Heart left ventricle (tissue), 16 donors: ENCODE results near the gene CEP164. TPM values are rescaled to one million over a fixed set of nuclear protein-coding genes. Genes with fewer than 3 reads are reported as not detected.

Experiments
- ATAC-seq, 4 donors: fragments of 200-7000 bp; cut with Tn5 transposase; one replicate each; pipeline ENCODE4 v1.9.1; 2020 to 2022; ENCODE audit warnings: moderate library complexity in 4 of 4, mild to moderate bottlenecking in 3 of 4, moderate number of reproducible peaks in 1 of 4
- DNase-seq, 5 donors: peaks; one replicate each; pipeline ENCODE4 v3.0.0-alpha.2; 2020
- H3K27ac ChIP-seq, 12 donors: fragments of 200-600 bp; sonication (generic) in 4 of 12; one replicate each; pipeline versions ENCODE4 v1.5.0 to v1.8.0; 2016 to 2022; ENCODE audit warnings: mild to moderate bottlenecking in 2 of 12
- H3K27me3 ChIP-seq, 9 donors: fragments of 200-600 bp; sonication (generic) in 2 of 9; one replicate each; pipeline versions ENCODE4 v1.5.1 to v1.8.0; 2016 to 2022; ENCODE audit warnings: mild to moderate bottlenecking in 3 of 9
- H3K36me3 ChIP-seq, 9 donors: fragments of 200-600 bp; sonication (generic) in 2 of 9; one replicate each; pipeline versions ENCODE4 v1.5.0 to v1.8.0; 2018 to 2022; ENCODE audit warnings: mild to moderate bottlenecking in 2 of 9
- H3K4me1 ChIP-seq, 12 donors: fragments of 200-600 bp; sonication (generic) in 4 of 12; one replicate each; pipeline versions ENCODE4 v1.5.0 to v1.8.0; 2016 to 2022; ENCODE audit warnings: mild to moderate bottlenecking in 3 of 12
- H3K4me3 ChIP-seq, 12 donors: fragments of 200-600 bp; sonication (generic) in 4 of 12; one replicate each; pipeline versions ENCODE4 v1.5.0 to v1.8.0; 2017 to 2022; ENCODE audit warnings: mild to moderate bottlenecking in 9 of 12, moderate library complexity in 4 of 12
- H3K9me3 ChIP-seq, 12 donors: fragments of 200-600 bp; sonication (generic) in 4 of 12; one replicate each; pipeline versions ENCODE4 v1.5.0 to v1.8.0; 2016 to 2022; ENCODE audit warnings: mild to moderate bottlenecking in 1 of 12
- POLR2A ChIP-seq, 2 donors: fragments of 450-650 bp; IDR thresholded peaks; one replicate each; pipeline ENCODE4 v1.6.1; 2017; ENCODE audit warnings: antibody characterized with exemption in 2 of 2, mild to moderate bottlenecking in 2 of 2, moderate library complexity in 2 of 2
- WGBS, 4 donors: extraction: QIAGEN DNeasy Blood & Tissue Kit in 2 of 4; methylation state at CpG; one replicate each; pipeline versions ENCODE4 v1.1.5 to v1.1.7; 2013 to 2018; 5-methylcytosine and 5-hydroxymethylcytosine counted together
- intact Hi-C, 10 donors: fragments of 100-400 bp; cut with DNase I; formaldehyde crosslinking; loops; one replicate each; pipeline versions ENCODE4 v1.11.1 to v1.14.2; 2022
- long read RNA-seq, 3 donors: library from polyadenylated mRNA; unstranded; transcript quantifications; one replicate each; pipeline ENCODE4 v2.0.0, GENCODE V29; 2020 to 2021
- polyA plus RNA-seq, 2 donors: library from polyadenylated mRNA; stranded (reverse); fragments of 200-250 nt; gene quantifications; one replicate each; pipeline ENCODE4 v1.2.3, GENCODE V29; 2013
- total RNA-seq, 9 donors: library from RNA; depleted of rRNA in 2 of 9; stranded (reverse); fragments of >200 nt in 2 of 9; fragmentation: NEBNext Ultra II Directional in 3 of 9; extraction: Animal tissue kit (Norgen Biotek cat#: 25700) in 3 of 9; gene quantifications; one replicate each; pipeline versions ENCODE4 v1.1.0 to v1.2.4, GENCODE V29; 2016 to 2023
- TF ChIP-seq, protein P1 (sequence below), 12 donors: fragments of 200-600 bp; sonication (generic) in 4 of 12; IDR thresholded peaks; one replicate each; pipeline versions ENCODE4 v1.5.0 to v1.8.0; 2018 to 2022; ENCODE audit warnings: antibody characterized with exemption in 12 of 12, mild to moderate bottlenecking in 5 of 12
- donor health status: ischemic (EF 13 %, LVEDD 7.1; RV severe dilation, severe dysfunction).
- donor health status: healthy with polysubstance abuse.
- donor health status: DM: no; HTN: yes; CAD: no.
- donor health status: DM: no; HTN: no; CAD: no.
- donor health status: ischemic (EF 25% LVEDD 6.9; RV normal size, moderate dysfunction).
- donor health status: ischemic (EF 25% LVEDD 5.7; RV mildly dilated, moderate dysfunction).
- donor health status: healthy.
- donor health status: DM: yes; HTN: yes; CAD: no.
- donor health status: ischemic (EF 35%, LVEDD 5.7; RV mildly dilated, moderate dysfunction).
- donor health status: nonischemic (EF 11% LVEDD 7.7; RV severe dilation, severe dysfunction).
- donor health status: DM: yes; HTN: yes; CAD: no.
- donor health status: PGD.
- donor health status: ischemic (EF 29% LVEDD 5.4; RV normal size, mild dysfunction).
- donor health status: nonischemic (EF 23%, LVEDD 6.1; RV moderate dilation, normal function).

CEP164 gene
- 10 to 100 TPM in 2 of 9 donors, 1 to 10 TPM in 7; 2.6 to 15.4 (median 7.3) TPM for total RNA-seq
- polyA plus RNA-seq: 1 to 10 TPM; 5.4 to 6.6 TPM
- long read RNA-seq, donor 1, partial matches to known transcripts: 1 of 4 reads
- long read RNA-seq, donor 1, other reads (novel, unspliced or antisense): 2 of 4 reads
- long read RNA-seq, donor 2, partial matches to known transcripts: 0 of 4 reads
- long read RNA-seq, donor 2, other reads (novel, unspliced or antisense): 3 of 4 reads
- long read RNA-seq, donor 3, partial matches to known transcripts: 0 of 5 reads
- long read RNA-seq, donor 3, other reads (novel, unspliced or antisense): 4 of 5 reads

DNA sequence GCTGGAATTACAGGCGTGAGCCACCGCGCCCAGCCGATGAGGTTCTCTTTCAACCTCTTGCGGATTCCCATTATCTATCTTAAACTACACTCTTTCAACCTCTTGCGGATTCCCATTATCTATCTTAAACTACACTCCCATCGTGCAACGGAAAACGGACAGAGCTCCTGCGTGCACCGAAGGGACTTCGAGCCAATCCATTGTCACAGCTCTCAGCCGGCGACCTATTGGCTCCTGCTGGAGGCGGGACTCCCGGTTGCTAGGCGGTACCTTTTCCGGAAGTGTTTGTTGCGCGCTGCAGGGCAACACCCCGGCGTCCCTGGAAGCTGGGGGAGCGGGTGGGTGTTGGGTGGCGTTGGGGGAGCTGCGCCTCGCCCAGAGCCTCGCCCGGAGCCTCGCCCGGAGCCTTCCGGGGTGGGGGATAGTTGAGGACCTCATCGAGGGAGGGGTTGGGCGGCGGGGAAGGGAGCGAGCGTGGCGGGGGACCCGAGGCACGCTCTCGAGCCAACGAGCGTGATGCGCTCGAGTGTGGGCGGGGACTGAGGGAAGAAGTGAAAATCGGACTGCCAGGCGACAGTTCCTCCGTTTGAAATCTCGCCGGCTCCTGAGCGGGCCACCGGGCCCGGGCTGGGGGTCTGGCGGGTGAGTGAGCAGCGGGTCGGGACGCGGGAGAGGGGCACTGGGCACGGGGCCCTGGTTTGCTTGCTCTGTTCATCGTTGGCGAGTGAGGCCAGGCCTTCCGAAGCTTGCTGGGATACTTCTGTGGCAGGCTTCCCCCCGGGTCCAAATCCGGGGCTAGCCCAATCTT, at the start of gene CEP164:
CEP164 (plus strand) TSS at position 288 of the 808 bp plus-strand sequence. CDS start 10,733 bp downstream, outside the sequence.
- Histone ChIP-seq H3K36me3 (no peaks in the 10 kb centered on the region), H3K9me3 (no peaks in the 10 kb centered on the region), H3K27ac (peak within 1 kb of the TSS; percentile 28 to 95 (median 90)), H3K4me3 (peak within 1 kb of the TSS; percentile 49 to 90 (median 71)), H3K4me1 (peaks cover 0 to 20% (median 9%) of the 10 kb centered on the region in 12 donors), H3K27me3 (no peaks in the 10 kb centered on the region)
- peak; percentile 96 to 98 (median 97) for DNase-seq
- WGBS, 4 donors: 0 to 1% (median 0%) methylated on average over 46 to 64 of the region's 64 CpGs
- peak; percentile 96 to 99 (median 97) for ATAC-seq
- TF ChIP-seq, protein P1, sequence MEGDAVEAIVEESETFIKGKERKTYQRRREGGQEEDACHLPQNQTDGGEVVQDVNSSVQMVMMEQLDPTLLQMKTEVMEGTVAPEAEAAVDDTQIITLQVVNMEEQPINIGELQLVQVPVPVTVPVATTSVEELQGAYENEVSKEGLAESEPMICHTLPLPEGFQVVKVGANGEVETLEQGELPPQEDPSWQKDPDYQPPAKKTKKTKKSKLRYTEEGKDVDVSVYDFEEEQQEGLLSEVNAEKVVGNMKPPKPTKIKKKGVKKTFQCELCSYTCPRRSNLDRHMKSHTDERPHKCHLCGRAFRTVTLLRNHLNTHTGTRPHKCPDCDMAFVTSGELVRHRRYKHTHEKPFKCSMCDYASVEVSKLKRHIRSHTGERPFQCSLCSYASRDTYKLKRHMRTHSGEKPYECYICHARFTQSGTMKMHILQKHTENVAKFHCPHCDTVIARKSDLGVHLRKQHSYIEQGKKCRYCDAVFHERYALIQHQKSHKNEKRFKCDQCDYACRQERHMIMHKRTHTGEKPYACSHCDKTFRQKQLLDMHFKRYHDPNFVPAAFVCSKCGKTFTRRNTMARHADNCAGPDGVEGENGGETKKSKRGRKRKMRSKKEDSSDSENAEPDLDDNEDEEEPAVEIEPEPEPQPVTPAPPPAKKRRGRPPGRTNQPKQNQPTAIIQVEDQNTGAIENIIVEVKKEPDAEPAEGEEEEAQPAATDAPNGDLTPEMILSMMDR (IDR thresholded peaks at IDR 0.05): no peak
- TF ChIP-seq POLR2A (IDR thresholded peaks at IDR 0.05): peak in 1 of 2 donors; percentile 68
- intact Hi-C loops: loop anchor here in 1 of 10 donors (2.0 kb wide), 1 partner anchor 95 kb away; the partner anchor contains the start of genes PCSK7 and RNF214

DNA sequence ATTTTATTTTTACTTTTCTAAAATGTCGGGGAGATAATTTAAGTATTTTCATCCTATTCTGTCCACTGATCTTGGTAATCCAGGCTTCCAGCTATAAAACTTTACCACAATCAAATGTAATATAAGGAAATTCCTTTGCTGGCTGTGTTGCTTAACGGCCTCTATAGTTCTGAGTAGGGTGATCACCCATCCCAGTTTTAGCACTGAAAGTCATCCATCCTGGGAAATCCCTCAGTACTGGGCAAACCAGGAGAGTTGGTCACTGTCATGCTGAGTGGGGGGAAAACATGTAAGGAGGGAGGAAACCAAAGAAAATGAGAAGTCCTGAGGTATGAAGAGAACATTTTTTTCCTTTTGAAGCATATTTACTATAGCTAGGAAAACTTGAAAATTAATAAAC, 49.3 kb upstream of the CEP164 start:
- peaks cover 0 to 6% (median 0%) of the 10 kb centered on the region in 12 donors for H3K4me1 ChIP-seq
- intact Hi-C loops: no loop called here
- no peak overlapping the region for H3K4me3 ChIP-seq
- no peak for DNase-seq
- 82 to 92% (median 87%) methylated on average over 2 of the region's 2 CpGs for WGBS, 4 donors
- H3K27ac ChIP-seq: no peak overlapping the region
- H3K9me3 ChIP-seq: peaks cover 0 to under 1% (median 0%) of the 10 kb centered on the region in 12 donors
- no peaks in the 10 kb centered on the region for H3K27me3 ChIP-seq
- TF ChIP-seq, protein P1 (IDR thresholded peaks at IDR 0.05): no peak
- TF ChIP-seq POLR2A (IDR thresholded peaks at IDR 0.05): no peak
- no peak for ATAC-seq
- peaks cover 0 to 61% (median 41%) of the 10 kb centered on the region in 9 donors for H3K36me3 ChIP-seq

DNA sequence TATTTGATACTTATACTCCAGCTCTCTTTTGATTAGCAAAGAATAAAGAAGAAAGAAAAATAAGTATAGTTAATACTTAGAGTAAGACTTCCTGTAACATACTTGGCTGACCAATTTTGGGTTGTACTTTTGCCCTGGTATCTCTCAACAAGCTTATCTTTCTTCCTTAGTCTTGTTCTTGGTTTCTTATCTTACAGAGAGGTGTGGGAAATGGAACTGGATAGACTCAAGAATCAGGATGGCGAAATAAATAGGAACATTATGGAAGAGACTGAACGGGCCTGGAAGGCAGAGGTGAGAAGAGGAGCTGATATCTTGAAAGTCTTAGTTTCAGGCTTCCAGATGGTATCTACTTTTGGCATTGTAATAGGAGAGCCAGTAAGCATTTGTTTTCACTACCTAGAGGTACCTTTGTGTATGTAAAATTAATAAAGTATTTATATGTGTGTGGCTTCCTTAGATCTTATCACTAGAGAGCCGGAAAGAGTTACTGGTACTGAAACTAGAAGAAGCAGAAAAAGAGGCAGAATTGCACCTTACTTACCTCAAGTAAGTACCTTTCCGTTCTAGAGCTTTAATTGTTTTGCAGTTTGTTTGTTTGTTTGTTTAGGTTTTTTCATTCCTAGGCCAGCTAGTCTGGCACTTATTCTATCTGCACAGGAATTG, 47.8 kb upstream of the CEP164 start:
- no peak for ATAC-seq
- Histone ChIP-seq H3K36me3 (peaks cover 0 to 70% (median 56%) of the 10 kb centered on the region in 9 donors), H3K9me3 (no peaks in the 10 kb centered on the region), H3K4me1 (peaks cover 0 to 6% (median 0%) of the 10 kb centered on the region in 12 donors), H3K4me3 (peak overlapping the region in 1 of 12 donors; percentile 30), H3K27me3 (no peaks in the 10 kb centered on the region), H3K27ac (peak overlapping the region in 1 of 12 donors; percentile 47)
- no peak for TF ChIP-seq POLR2A (IDR thresholded peaks at IDR 0.05)
- TF ChIP-seq, protein P1 (IDR thresholded peaks at IDR 0.05): no peak
- intact Hi-C loops: no loop called here
- 71 to 79% (median 75%) methylated on average over 4 of the region's 4 CpGs for WGBS, 4 donors
- DNase-seq: no peak
